OCI-LY3 (cell line): ENCODE results near the gene PYDC2.

Experiments
- EZH2phosphoT487 ChIP-seq: fragments of 200-600 bp; shearing (Covaris generic); IDR thresholded peaks from 2 replicates; pipeline ENCODE4 v1.6.1; 2018; ENCODE audit warnings: antibody characterized with exemption, mixed run types, low read depth
- TF ChIP-seq, protein P1 (sequence below): fragments of 200-600, 300-600 bp; sonication (generic); IDR thresholded peaks from 2 replicates; pipeline ENCODE4 v1.5.1; 2014; ENCODE audit warnings: antibody characterized with exemption, low read length, low read depth

GRCh38 chr3:191502583-191502982, 41.6 kb downstream of the PYDC2 start:
- TF ChIP-seq, protein P1, sequence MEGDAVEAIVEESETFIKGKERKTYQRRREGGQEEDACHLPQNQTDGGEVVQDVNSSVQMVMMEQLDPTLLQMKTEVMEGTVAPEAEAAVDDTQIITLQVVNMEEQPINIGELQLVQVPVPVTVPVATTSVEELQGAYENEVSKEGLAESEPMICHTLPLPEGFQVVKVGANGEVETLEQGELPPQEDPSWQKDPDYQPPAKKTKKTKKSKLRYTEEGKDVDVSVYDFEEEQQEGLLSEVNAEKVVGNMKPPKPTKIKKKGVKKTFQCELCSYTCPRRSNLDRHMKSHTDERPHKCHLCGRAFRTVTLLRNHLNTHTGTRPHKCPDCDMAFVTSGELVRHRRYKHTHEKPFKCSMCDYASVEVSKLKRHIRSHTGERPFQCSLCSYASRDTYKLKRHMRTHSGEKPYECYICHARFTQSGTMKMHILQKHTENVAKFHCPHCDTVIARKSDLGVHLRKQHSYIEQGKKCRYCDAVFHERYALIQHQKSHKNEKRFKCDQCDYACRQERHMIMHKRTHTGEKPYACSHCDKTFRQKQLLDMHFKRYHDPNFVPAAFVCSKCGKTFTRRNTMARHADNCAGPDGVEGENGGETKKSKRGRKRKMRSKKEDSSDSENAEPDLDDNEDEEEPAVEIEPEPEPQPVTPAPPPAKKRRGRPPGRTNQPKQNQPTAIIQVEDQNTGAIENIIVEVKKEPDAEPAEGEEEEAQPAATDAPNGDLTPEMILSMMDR = peak; percentile 66
- TF ChIP-seq EZH2phosphoT487 = no peak
